Activated naive CD4-positive, alpha-beta T cell treated with anti-CD3 and anti-CD28 coated beads, Interleukin-2, amount 50 U/mL, for 24 hours (primary cell): ENCODE measurements around the gene CHKA.
A peak's percentile ranks its signal among the peaks of the same experiment; 100 is the strongest.
"Not testable (repeated sequence)": the region's sequence is repeated elsewhere in the genome, so short reads cannot be mapped to it uniquely, and the experiment has no call there.

Experiments used
- H3K27ac Mint-ChIP-seq: one replicate; pipeline ENCODE4 v1.8.0; 2021; ENCODE audit warnings: mild to moderate bottlenecking, mixed read lengths
- H3K27me3 Mint-ChIP-seq: one replicate; pipeline ENCODE4 v1.8.0; 2021; ENCODE audit warnings: mixed read lengths
- H3K36me3 Mint-ChIP-seq: one replicate; pipeline ENCODE4 v1.8.0; 2021; ENCODE audit warnings: mixed read lengths
- H3K4me1 Mint-ChIP-seq: one replicate; pipeline ENCODE4 v1.8.0; 2021; ENCODE audit warnings: mixed read lengths
- H3K4me3 Mint-ChIP-seq: one replicate; pipeline ENCODE4 v1.8.0; 2021; ENCODE audit warnings: mild to moderate bottlenecking, mixed read lengths
- H3K9me3 Mint-ChIP-seq: one replicate; pipeline ENCODE4 v1.8.0; 2021; ENCODE audit warnings: mixed read lengths

Gene CHKA

GRCh38 chr11:68099474-68100405 lies 21.4 kb downstream of the CHKA start:
- Mint-ChIP-seq H3K27ac (peak overlapping the region; percentile 53), H3K9me3 (no peaks in the 10 kb centered on the region), H3K4me3 (peak overlapping the region; percentile 67), H3K4me1 (peaks cover 24% of the 10 kb centered on the region), H3K27me3 (no peaks in the 10 kb centered on the region), H3K36me3 (peaks cover 2% of the 10 kb centered on the region)

- Mint-ChIP-seq H3K36me3 (peaks cover 2% of the 10 kb centered on the region), H3K27me3 (no peaks in the 10 kb centered on the region), H3K9me3 (no peaks in the 10 kb centered on the region), H3K27ac (peak overlapping the region; percentile 83), H3K4me1 (peaks cover 24% of the 10 kb centered on the region), H3K4me3 (peak overlapping the region; percentile 67)
Observed at GRCh38 chr11:68099057-68099456, 22.1 kb downstream of the CHKA start.

GRCh38 chr11:68096962-68097361 lies 24.2 kb downstream of the CHKA start:
- peaks cover 24% of the 10 kb centered on the region for H3K4me1 Mint-ChIP-seq

GRCh38 chr11:68093565-68093964 lies 27.6 kb downstream of the CHKA start:
- no peaks in the 10 kb centered on the region for H3K27me3 Mint-ChIP-seq
- peaks cover 12% of the 10 kb centered on the region for H3K4me1 Mint-ChIP-seq
- peaks cover 7% of the 10 kb centered on the region for H3K36me3 Mint-ChIP-seq
- no peak overlapping the region for H3K27ac Mint-ChIP-seq
- H3K4me3 Mint-ChIP-seq = no peak overlapping the region
- no peaks in the 10 kb centered on the region for H3K9me3 Mint-ChIP-seq

More at GRCh38 chr11:68096962-68097361, 24.2 kb downstream of the CHKA start:
- no peak overlapping the region for H3K27ac Mint-ChIP-seq
- H3K36me3 Mint-ChIP-seq = peaks cover 5% of the 10 kb centered on the region
- H3K27me3 Mint-ChIP-seq = no peaks in the 10 kb centered on the region
- H3K4me3 Mint-ChIP-seq = no peak overlapping the region
- no peaks in the 10 kb centered on the region for H3K9me3 Mint-ChIP-seq

- H3K27ac Mint-ChIP-seq, H3K27me3 Mint-ChIP-seq, H3K36me3 Mint-ChIP-seq, H3K4me1 Mint-ChIP-seq, H3K4me3 Mint-ChIP-seq, H3K9me3 Mint-ChIP-seq: not testable (repeated sequence)
Observed at GRCh38 chr11:68092946-68093345, 28.2 kb downstream of the CHKA start.

GRCh38 chr11:68092411-68092810 lies 28.8 kb downstream of the CHKA start:
- Mint-ChIP-seq H3K27ac (no peak overlapping the region), H3K9me3 (no peaks in the 10 kb centered on the region), H3K4me3 (no peak overlapping the region), H3K36me3 (peaks cover 5% of the 10 kb centered on the region), H3K4me1 (peaks cover 8% of the 10 kb centered on the region), H3K27me3 (no peaks in the 10 kb centered on the region)

- H3K27ac Mint-ChIP-seq = no peak overlapping the region
- peaks cover 8% of the 10 kb centered on the region for H3K4me1 Mint-ChIP-seq
- H3K4me3 Mint-ChIP-seq = no peak overlapping the region
- H3K27me3 Mint-ChIP-seq = no peaks in the 10 kb centered on the region
- H3K36me3 Mint-ChIP-seq = peaks cover 5% of the 10 kb centered on the region
- H3K9me3 Mint-ChIP-seq = no peaks in the 10 kb centered on the region
Observed at GRCh38 chr11:68090706-68091105, 30.5 kb downstream of the CHKA start.

- no peak overlapping the region for H3K4me3 Mint-ChIP-seq
- no peaks in the 10 kb centered on the region for H3K27me3 Mint-ChIP-seq
- H3K9me3 Mint-ChIP-seq = no peaks in the 10 kb centered on the region
- H3K36me3 Mint-ChIP-seq = peaks cover 5% of the 10 kb centered on the region
- H3K4me1 Mint-ChIP-seq = peaks cover 8% of the 10 kb centered on the region
- H3K27ac Mint-ChIP-seq = no peak overlapping the region
Observed at GRCh38 chr11:68090287-68090686, 30.9 kb downstream of the CHKA start.

- Mint-ChIP-seq H3K4me3 (no peak overlapping the region), H3K9me3 (no peaks in the 10 kb centered on the region), H3K36me3 (peaks cover 5% of the 10 kb centered on the region), H3K27me3 (no peaks in the 10 kb centered on the region), H3K27ac (no peak overlapping the region), H3K4me1 (peaks cover 8% of the 10 kb centered on the region)
Observed at GRCh38 chr11:68089679-68090078, 31.5 kb downstream of the CHKA start.

- Mint-ChIP-seq H3K9me3 (no peaks in the 10 kb centered on the region), H3K27ac (no peak overlapping the region), H3K36me3 (no peaks in the 10 kb centered on the region), H3K4me3 (no peak overlapping the region), H3K27me3 (no peaks in the 10 kb centered on the region), H3K4me1 (no peaks in the 10 kb centered on the region)
Observed at GRCh38 chr11:68083517-68083916, 37.7 kb downstream of the CHKA start.

GRCh38 chr11:68082481-68082880 lies 38.7 kb downstream of the CHKA start:
- no peaks in the 10 kb centered on the region for H3K36me3 Mint-ChIP-seq
- H3K27me3 Mint-ChIP-seq = no peaks in the 10 kb centered on the region
- no peaks in the 10 kb centered on the region for H3K4me1 Mint-ChIP-seq
- H3K9me3 Mint-ChIP-seq = no peaks in the 10 kb centered on the region
- no peak overlapping the region for H3K27ac Mint-ChIP-seq
- no peak overlapping the region for H3K4me3 Mint-ChIP-seq

GRCh38 chr11:68081691-68082090 lies 39.5 kb downstream of the CHKA start:
- Mint-ChIP-seq H3K4me1 (no peaks in the 10 kb centered on the region), H3K36me3 (no peaks in the 10 kb centered on the region), H3K27me3 (no peaks in the 10 kb centered on the region), H3K27ac (no peak overlapping the region), H3K4me3 (no peak overlapping the region), H3K9me3 (no peaks in the 10 kb centered on the region)

- no peaks in the 10 kb centered on the region for H3K4me1 Mint-ChIP-seq
- H3K27ac Mint-ChIP-seq = no peak overlapping the region
- no peak overlapping the region for H3K4me3 Mint-ChIP-seq
- H3K36me3 Mint-ChIP-seq = no peaks in the 10 kb centered on the region
- H3K27me3 Mint-ChIP-seq = no peaks in the 10 kb centered on the region
- no peaks in the 10 kb centered on the region for H3K9me3 Mint-ChIP-seq
Observed at GRCh38 chr11:68080860-68081259, 40.3 kb downstream of the CHKA start.

- Mint-ChIP-seq H3K27ac (no peak overlapping the region), H3K4me1 (no peaks in the 10 kb centered on the region), H3K4me3 (no peak overlapping the region), H3K27me3 (no peaks in the 10 kb centered on the region), H3K36me3 (no peaks in the 10 kb centered on the region), H3K9me3 (no peaks in the 10 kb centered on the region)
Observed at GRCh38 chr11:68077617-68078582, 43.3 kb downstream of the CHKA start.

GRCh38 chr11:68076371-68077042 lies 44.7 kb downstream of the CHKA start:
- H3K9me3 Mint-ChIP-seq = no peaks in the 10 kb centered on the region
- H3K36me3 Mint-ChIP-seq = peaks cover 3% of the 10 kb centered on the region
- no peak overlapping the region for H3K27ac Mint-ChIP-seq
- no peaks in the 10 kb centered on the region for H3K27me3 Mint-ChIP-seq
- H3K4me3 Mint-ChIP-seq = no peak overlapping the region
- H3K4me1 Mint-ChIP-seq = no peaks in the 10 kb centered on the region
